Colonic mucosa (tissue), 4 donors: Measurements from ENCODE around the gene IFNA7. TPM values are rescaled to one million over a fixed set of nuclear protein-coding genes. Genes with fewer than 3 reads are reported as not detected.
"Not testable (repeated sequence)": the region's sequence is repeated elsewhere in the genome, so short reads cannot be mapped to it uniquely, and the experiment has no call there.

ENCODE experiments used
- DNase-seq: peaks from one replicate; pipeline ENCODE4 v3.0.0-alpha.2; 2020
- H3K27ac ChIP-seq: fragments of 200-600 bp; one replicate; pipeline ENCODE4 v1.8.0; 2021
- H3K27me3 ChIP-seq: fragments of 200-600 bp; one replicate; pipeline ENCODE4 v1.8.0; 2021
- H3K36me3 ChIP-seq: fragments of 200-600 bp; one replicate; pipeline ENCODE4 v1.8.0; 2021
- H3K4me1 ChIP-seq: fragments of 200-600 bp; one replicate; pipeline ENCODE4 v1.8.0; 2021; ENCODE audit warnings: mild to moderate bottlenecking
- H3K4me3 ChIP-seq: fragments of 200-600 bp; one replicate; pipeline ENCODE4 v1.8.0; 2021
- H3K9ac ChIP-seq, 2 donors: one replicate each; pipeline ENCODE4 v1.7.0; 2013; ENCODE audit warnings: control low read depth in 2 of 2, low read depth in 2 of 2, low read length in 2 of 2
- H3K9me3 ChIP-seq: fragments of 200-600 bp; one replicate; pipeline ENCODE4 v1.8.0; 2021
- intact Hi-C: fragments of 100-400 bp; cut with DNase I; formaldehyde crosslinking; loops from one replicate; pipeline ENCODE4 v1.14.1; 2022
- total RNA-seq, 2 donors: library from RNA; stranded (reverse); fragmentation: NEBNext Ultra II Directional in 1 of 2; extraction: Animal tissue kit (Norgen Biotek cat#: 25700) in 1 of 2; gene quantifications; one replicate each; pipeline ENCODE4 v1.2.1, GENCODE V29; 2021
- TF ChIP-seq, protein P1 (sequence below): fragments of 200-600 bp; IDR thresholded peaks from one replicate; pipeline ENCODE4 v1.8.0; 2022; ENCODE audit warnings: antibody characterized with exemption, mild to moderate bottlenecking
- donor health status: healthy.
- donor health status: DM: no; HTN: no; CAD: no.
- donor health status: DM: no; HTN: no; CAD: no.

IFNA7 gene
- not detected for total RNA-seq

DNA sequence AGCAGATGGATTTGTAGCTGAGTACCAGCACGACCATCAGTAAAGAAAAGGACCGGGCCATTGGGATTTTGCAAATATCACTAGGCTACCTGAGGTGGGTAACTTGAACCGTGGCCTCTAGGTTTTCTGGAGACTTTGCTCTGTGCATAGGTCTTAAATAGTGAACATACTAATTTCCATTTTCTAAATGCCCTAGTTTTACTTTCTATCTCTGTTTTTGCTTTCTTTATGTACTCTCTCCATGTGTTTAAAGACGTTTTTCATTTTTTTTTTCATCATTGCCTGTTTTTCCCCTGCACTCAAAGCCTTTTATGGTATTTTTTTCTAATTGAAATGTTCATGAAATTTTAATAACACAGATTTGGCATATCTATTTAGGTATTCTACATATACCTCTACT, at the start of gene IFNA7:
Gene IFNA7 (minus strand): TSS at position 101 of the 400 bp plus-strand sequence. CDS start 40 bp downstream, at position 61.
- H3K4me1 ChIP-seq, intact Hi-C loops, DNase-seq, H3K27me3 ChIP-seq, H3K9ac ChIP-seq, H3K9me3 ChIP-seq, H3K27ac ChIP-seq, H3K4me3 ChIP-seq, H3K36me3 ChIP-seq: not testable (repeated sequence)

DNA sequence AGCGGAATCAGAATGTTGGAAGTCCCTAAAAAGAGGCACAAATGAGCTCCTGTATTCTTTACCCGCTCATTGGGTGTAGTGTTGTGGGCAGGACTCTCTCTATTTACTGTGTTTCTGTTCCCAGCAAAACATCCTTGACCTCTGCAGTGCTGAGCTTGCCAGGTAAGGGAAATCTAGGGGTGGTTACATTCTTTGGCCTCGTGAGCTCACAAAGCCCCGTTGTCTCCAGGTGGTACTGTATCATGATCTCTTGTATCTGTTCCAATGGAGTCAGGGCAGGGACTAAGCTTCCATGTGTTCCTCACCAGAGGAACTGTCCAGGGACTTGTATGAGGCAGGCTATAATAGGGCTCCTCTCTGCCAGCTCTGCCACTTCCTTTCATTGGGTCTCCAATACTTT, 49.6 kb upstream of the IFNA7 start:
- no peak overlapping the region for H3K4me3 ChIP-seq
- no peaks in the 10 kb centered on the region for H3K36me3 ChIP-seq
- H3K9ac ChIP-seq, result no peak overlapping the region
- H3K27ac ChIP-seq, result no peak overlapping the region
- H3K9me3 ChIP-seq, result no peaks in the 10 kb centered on the region
- no peak for DNase-seq
- TF ChIP-seq, protein P1, sequence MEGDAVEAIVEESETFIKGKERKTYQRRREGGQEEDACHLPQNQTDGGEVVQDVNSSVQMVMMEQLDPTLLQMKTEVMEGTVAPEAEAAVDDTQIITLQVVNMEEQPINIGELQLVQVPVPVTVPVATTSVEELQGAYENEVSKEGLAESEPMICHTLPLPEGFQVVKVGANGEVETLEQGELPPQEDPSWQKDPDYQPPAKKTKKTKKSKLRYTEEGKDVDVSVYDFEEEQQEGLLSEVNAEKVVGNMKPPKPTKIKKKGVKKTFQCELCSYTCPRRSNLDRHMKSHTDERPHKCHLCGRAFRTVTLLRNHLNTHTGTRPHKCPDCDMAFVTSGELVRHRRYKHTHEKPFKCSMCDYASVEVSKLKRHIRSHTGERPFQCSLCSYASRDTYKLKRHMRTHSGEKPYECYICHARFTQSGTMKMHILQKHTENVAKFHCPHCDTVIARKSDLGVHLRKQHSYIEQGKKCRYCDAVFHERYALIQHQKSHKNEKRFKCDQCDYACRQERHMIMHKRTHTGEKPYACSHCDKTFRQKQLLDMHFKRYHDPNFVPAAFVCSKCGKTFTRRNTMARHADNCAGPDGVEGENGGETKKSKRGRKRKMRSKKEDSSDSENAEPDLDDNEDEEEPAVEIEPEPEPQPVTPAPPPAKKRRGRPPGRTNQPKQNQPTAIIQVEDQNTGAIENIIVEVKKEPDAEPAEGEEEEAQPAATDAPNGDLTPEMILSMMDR, result no peak
- no peaks in the 10 kb centered on the region for H3K27me3 ChIP-seq
- H3K4me1 ChIP-seq, result no peaks in the 10 kb centered on the region
- intact Hi-C loops, result loop anchor here (10.0 kb wide), 1 partner anchor 203 kb away; no protein-coding TSS in a partner anchor

DNA sequence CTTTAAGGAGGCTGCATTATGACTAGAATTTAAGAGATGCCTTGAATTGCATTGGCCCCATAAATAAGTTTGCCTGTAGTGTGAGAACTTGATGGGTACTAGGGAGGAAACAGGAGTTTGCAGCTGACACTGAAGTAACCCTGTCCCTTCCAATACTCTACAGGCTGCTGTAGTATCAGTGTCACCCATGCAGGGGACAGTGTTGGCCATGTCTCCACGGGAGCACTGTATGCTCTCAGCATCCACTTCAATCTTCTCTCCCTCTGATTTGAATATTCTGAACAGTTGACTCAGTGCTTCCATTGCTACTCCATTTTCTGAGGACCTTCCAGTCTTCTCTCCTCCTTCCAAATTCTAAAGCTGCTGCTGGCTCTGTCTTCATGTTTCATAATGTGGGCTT, 49.2 kb upstream of the IFNA7 start:
- Histone ChIP-seq H3K4me1 (no peaks in the 10 kb centered on the region), H3K9me3 (no peaks in the 10 kb centered on the region), H3K27me3 (no peaks in the 10 kb centered on the region), H3K27ac (no peak overlapping the region), H3K36me3 (no peaks in the 10 kb centered on the region), H3K9ac (no peak overlapping the region), H3K4me3 (no peak overlapping the region)
- intact Hi-C loops, result loop anchor here (10.0 kb wide), 1 partner anchor 204 kb away; no protein-coding TSS in a partner anchor
- DNase-seq, result no peak
- TF ChIP-seq, protein P1, result no peak

DNA sequence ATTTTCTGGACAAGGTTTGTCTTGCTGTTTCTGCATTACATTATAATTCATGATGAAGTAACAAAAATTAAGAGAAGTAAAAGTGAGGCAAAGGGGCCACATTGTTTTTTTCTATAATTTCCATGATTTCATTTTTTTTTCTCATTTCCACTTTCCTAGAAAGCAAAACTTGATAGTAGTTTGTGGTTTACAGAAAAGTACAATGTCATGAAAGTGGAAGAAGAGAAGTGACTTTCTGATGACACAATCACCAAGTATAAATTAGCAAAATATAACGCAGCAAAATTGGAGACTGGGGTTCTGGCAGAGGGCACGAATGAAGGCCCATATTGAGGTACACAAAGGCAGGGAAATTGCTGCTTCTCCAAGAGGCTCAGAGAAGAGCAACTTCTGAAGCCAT, 42.8 kb upstream of the IFNA7 start:
- TF ChIP-seq, protein P1, result no peak
- Histone ChIP-seq H3K4me3 (no peak overlapping the region), H3K9ac (no peak overlapping the region), H3K4me1 (no peaks in the 10 kb centered on the region), H3K36me3 (no peaks in the 10 kb centered on the region), H3K27me3 (no peaks in the 10 kb centered on the region), H3K9me3 (no peaks in the 10 kb centered on the region), H3K27ac (no peak overlapping the region)
- intact Hi-C loops, result no loop called here
- DNase-seq, result no peak

DNA sequence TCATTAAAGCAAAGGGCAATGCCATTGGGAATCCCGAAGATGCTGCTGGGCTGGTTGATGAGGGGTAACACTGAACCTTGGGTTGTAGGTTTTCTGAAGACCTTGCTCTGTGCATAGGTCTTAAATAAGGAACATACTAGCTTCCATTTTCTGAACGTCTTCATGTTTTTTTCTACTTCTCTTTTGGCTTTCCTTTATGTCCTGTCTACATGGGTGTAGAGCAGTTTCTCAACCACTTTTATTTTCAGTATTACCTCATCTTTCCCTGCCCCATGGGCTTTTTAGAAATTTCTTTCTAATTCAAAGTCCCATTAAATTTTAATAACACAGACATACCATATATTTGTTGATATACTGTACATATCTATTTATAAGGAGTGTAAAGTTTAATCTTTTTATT, 37.9 kb upstream of the IFNA7 start, which contains the start of gene IFNA14:
Gene IFNA14 (minus strand): TSS at position 95 of the 400 bp plus-strand sequence. CDS start 70 bp downstream, at position 25.
- Histone ChIP-seq H3K9ac (no peak within 1 kb of the TSS), H3K4me3 (no peak within 1 kb of the TSS), H3K27me3 (no peaks in the 10 kb centered on the region), H3K9me3 (no peaks in the 10 kb centered on the region), H3K4me1 (no peaks in the 10 kb centered on the region), H3K36me3 (no peaks in the 10 kb centered on the region), H3K27ac (no peak within 1 kb of the TSS)
- TF ChIP-seq, protein P1, result no peak
- DNase-seq, result no peak
- intact Hi-C loops, result no loop called here

DNA sequence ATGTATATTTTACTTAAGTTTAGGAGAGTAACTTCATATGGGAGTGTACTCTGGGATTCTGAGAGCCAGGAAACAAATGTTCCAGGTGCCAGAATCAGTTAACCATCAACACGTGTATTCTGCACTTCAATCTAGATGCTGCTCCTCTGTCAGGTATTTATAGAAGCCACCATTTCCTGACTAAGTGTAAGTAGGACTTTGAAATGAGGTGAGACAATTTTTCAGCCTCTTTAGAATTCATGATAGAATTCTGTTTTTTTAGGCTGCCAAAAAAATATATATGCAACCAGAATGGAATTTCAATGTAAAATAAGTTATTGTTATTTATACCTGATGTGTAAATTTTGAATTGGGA, 34.3 kb upstream of the IFNA7 start:
- H3K9me3 ChIP-seq, H3K9ac ChIP-seq, H3K36me3 ChIP-seq, H3K27ac ChIP-seq, H3K27me3 ChIP-seq, intact Hi-C loops, H3K4me1 ChIP-seq, DNase-seq, H3K4me3 ChIP-seq: not testable (repeated sequence)
